Parathyroid adenoma (tissue), 2 donors: Measurements from ENCODE around the gene CD9.

Experiments
- H2AFZ ChIP-seq: fragments of 300-600 bp; sonication (generic); one replicate; pipeline ENCODE4 v1.7.0; 2017; ENCODE audit warnings: antibody characterized with exemption, mild to moderate bottlenecking
- H3K27ac ChIP-seq: fragments of 300-600 bp; sonication (generic); one replicate; pipeline ENCODE4 v1.7.0; 2017
- H3K27me3 ChIP-seq: fragments of 300-600 bp; sonication (generic); one replicate; pipeline ENCODE4 v1.7.0; 2017; ENCODE audit warnings: low read length; ENCODE audit not compliant: control insufficient read depth, insufficient read depth
- H3K36me3 ChIP-seq: fragments of 300-600 bp; sonication (generic); one replicate; pipeline ENCODE4 v1.7.0; 2017; ENCODE audit warnings: low read length; ENCODE audit not compliant: control insufficient read depth, insufficient read depth
- H3K4me1 ChIP-seq: fragments of 300-600 bp; sonication (generic); one replicate; pipeline ENCODE4 v1.7.0; 2017; ENCODE audit warnings: control low read depth
- H3K4me2 ChIP-seq: fragments of 300-600 bp; sonication (generic); one replicate; pipeline ENCODE4 v1.7.0; 2017; ENCODE audit warnings: low read length
- H3K4me3 ChIP-seq: fragments of 300-600 bp; sonication (generic); one replicate; pipeline ENCODE4 v1.7.0; 2017; ENCODE audit warnings: low read depth, low read length
- H3K79me2 ChIP-seq: fragments of 300-600 bp; sonication (generic); one replicate; pipeline ENCODE4 v1.7.0; 2017; ENCODE audit warnings: control low read depth
- H3K9ac ChIP-seq: fragments of 300-600 bp; sonication (generic); one replicate; pipeline ENCODE4 v1.7.0; 2017; ENCODE audit warnings: mild to moderate bottlenecking
- H3K9me3 ChIP-seq: fragments of 300-600 bp; sonication (generic); one replicate; pipeline ENCODE4 v1.7.0; 2017; ENCODE audit warnings: low read length; ENCODE audit not compliant: control insufficient read depth
- CTCF ChIP-seq: fragments of 300-600 bp; sonication (generic); IDR thresholded peaks from one replicate; pipeline ENCODE4 v1.7.0; 2017; ENCODE audit warnings: antibody characterized with exemption, mild to moderate bottlenecking
- donor health status: primary hyperparathyroidism.

CD9 gene

GRCh38 chr12:6225630-6226001 is 25.4 kb downstream of the CD9 start:
- H3K4me1 ChIP-seq, result peaks cover 95% of the 10 kb centered on the region
- peak overlapping the region; percentile 51 for H3K4me2 ChIP-seq
- H3K27me3 ChIP-seq, result no peaks in the 10 kb centered on the region
- H3K27ac ChIP-seq, result peak overlapping the region; percentile 99
- peaks cover 66% of the 10 kb centered on the region for H3K79me2 ChIP-seq
- H2AFZ ChIP-seq, result no peak overlapping the region
- no peaks in the 10 kb centered on the region for H3K9me3 ChIP-seq
- TF ChIP-seq CTCF, result no peak
- H3K4me3 ChIP-seq, result no peak overlapping the region
- peak overlapping the region; percentile 9 for H3K9ac ChIP-seq
- H3K36me3 ChIP-seq, result no peaks in the 10 kb centered on the region

- H3K9ac ChIP-seq, result peak overlapping the region; percentile 9
- no peaks in the 10 kb centered on the region for H3K36me3 ChIP-seq
- H3K27me3 ChIP-seq, result no peaks in the 10 kb centered on the region
- no peak overlapping the region for H3K4me3 ChIP-seq
- no peaks in the 10 kb centered on the region for H3K9me3 ChIP-seq
- H3K27ac ChIP-seq, result peak overlapping the region; percentile 99
- H3K4me2 ChIP-seq, result peak overlapping the region; percentile 51
- peaks cover 95% of the 10 kb centered on the region for H3K4me1 ChIP-seq
- no peak for TF ChIP-seq CTCF
- H3K79me2 ChIP-seq, result peaks cover 61% of the 10 kb centered on the region
- no peak overlapping the region for H2AFZ ChIP-seq
Measured at GRCh38 chr12:6226002-6226678, 25.9 kb downstream of the CD9 start.

GRCh38 chr12:6226679-6227051 is 26.5 kb downstream of the CD9 start:
- Histone ChIP-seq H3K4me3 (no peak overlapping the region), H3K9ac (no peak overlapping the region), H3K4me1 (peaks cover 95% of the 10 kb centered on the region), H3K27me3 (no peaks in the 10 kb centered on the region), H3K4me2 (peak overlapping the region; percentile 51), H3K9me3 (no peaks in the 10 kb centered on the region), H3K79me2 (peaks cover 57% of the 10 kb centered on the region), H2AFZ (no peak overlapping the region), H3K36me3 (no peaks in the 10 kb centered on the region), H3K27ac (peak overlapping the region; percentile 99)
- TF ChIP-seq CTCF, result no peak

GRCh38 chr12:6228535-6229223 is 28.5 kb downstream of the CD9 start:
- Histone ChIP-seq H3K4me2 (no peak overlapping the region), H3K4me3 (no peak overlapping the region), H3K27ac (peak overlapping the region; percentile 99), H3K9ac (no peak overlapping the region), H2AFZ (no peak overlapping the region), H3K4me1 (peaks cover 95% of the 10 kb centered on the region), H3K9me3 (no peaks in the 10 kb centered on the region), H3K36me3 (no peaks in the 10 kb centered on the region), H3K27me3 (no peaks in the 10 kb centered on the region), H3K79me2 (peaks cover 50% of the 10 kb centered on the region)
- TF ChIP-seq CTCF, result no peak
